NT2/D1 (cell line): ENCODE measurements around the gene SURF4.

Experiments
- YY1 ChIP-seq: IDR thresholded peaks from 2 replicates; pipeline ENCODE4 v1.6.1; 2011; ENCODE audit not compliant: insufficient read length, insufficient read depth
- ZNF274 ChIP-seq: IDR thresholded peaks from 2 replicates; pipeline ENCODE4 v1.6.1; 2011; ENCODE audit warnings: mild to moderate bottlenecking, low read depth, low read length

DNA sequence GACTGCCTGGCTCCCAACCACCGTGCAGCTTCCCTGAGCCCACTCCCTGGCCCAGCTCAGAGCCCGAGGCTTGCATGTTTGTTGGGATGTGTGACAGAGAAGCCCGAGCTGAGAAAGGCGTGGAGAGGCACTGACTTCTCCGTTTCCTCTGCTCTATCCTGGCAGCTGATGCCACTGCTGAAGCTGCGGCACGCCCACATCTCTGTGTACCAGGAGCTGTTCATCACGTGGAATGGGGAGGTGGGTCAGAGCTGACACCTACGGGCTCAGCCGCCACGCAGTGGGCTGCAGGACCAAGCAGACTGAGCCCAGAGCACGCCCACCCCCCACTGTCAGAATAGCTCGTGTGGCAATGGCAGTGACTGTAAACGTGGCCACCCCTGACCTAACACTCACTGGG lies 9.6 kb upstream of the SURF4 start:
- TF ChIP-seq YY1, result no peak
- TF ChIP-seq ZNF274, result no peak
